ENCODE results near the gene IFT81. TPM values are rescaled to one million over a fixed set of nuclear protein-coding genes. Genes with fewer than 3 reads are reported as not detected.

Gene IFT81
- total RNA-seq, 4 donors from 2014 or later, result 3.4 to 9.2 (median 8.1) TPM

- TF ChIP-seq CTCF (IDR thresholded peaks at IDR 0.05; ENCODE audit: low read depth), result no peak
Observed at GRCh38 chr12:110180591-110181005, 56.4 kb downstream of the IFT81 start.

DNA sequence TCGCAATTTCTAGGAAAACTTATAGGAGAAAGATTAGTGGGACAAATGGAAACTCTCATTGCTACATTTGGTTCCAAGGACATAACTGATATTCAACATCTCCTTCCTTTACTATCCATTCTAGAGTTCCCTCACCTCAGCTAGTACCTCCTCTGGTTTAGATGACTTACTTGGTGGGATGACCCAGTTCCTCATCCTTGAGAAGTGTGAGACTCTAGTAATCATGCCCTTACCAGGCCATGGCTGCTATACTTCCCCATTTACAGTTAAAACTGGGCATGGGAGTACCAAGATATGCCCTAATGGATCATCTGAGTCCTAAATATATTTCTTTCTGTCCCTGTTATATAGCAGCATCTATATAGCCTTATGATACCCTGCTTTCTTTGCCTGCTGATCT, 58.1 kb downstream of the IFT81 start:
- TF ChIP-seq CTCF (IDR thresholded peaks at IDR 0.05; ENCODE audit: low read depth), result no peak

DNA sequence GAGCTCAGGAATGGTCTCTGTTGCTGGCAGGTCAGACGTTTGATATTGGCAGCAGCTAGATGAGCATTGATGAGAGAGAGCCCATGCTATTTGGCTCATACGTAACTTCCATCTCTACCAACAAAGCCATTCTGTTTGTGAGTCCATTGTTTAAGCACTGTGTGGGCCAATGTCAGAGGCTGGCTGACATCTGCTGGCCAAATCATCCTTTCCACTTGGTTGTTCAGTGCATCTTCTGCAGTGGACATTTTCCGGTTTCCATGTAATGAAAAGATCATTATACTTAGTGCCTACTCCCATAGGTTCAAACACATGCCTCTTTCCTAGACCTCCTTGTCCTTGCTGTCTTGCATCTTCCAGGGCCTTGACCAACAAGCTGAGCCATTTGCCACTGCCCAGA, 59.2 kb downstream of the IFT81 start:
- TF ChIP-seq CTCF (IDR thresholded peaks at IDR 0.05; ENCODE audit: low read depth), result no peak

DNA sequence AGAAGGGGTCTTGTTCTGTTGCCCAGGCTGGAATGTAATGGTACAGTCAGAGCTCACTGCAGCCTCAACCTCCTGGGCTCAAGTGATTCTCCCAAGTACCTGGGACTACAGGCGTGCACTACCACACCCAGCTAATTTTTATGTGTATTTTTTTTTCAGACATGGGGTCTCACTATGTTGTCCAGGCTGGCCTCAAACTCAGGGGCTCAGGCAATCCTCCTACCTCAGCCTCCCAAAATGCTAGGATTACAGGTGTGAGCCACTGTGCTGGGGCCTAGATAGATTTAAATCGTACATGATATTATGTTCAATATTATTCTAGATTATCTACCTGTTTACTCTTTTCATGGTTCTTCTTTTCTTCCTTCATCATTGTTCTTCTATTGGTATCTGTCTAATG, 61.5 kb downstream of the IFT81 start:
- TF ChIP-seq CTCF (IDR thresholded peaks at IDR 0.05; ENCODE audit: low read depth), result no peak

DNA sequence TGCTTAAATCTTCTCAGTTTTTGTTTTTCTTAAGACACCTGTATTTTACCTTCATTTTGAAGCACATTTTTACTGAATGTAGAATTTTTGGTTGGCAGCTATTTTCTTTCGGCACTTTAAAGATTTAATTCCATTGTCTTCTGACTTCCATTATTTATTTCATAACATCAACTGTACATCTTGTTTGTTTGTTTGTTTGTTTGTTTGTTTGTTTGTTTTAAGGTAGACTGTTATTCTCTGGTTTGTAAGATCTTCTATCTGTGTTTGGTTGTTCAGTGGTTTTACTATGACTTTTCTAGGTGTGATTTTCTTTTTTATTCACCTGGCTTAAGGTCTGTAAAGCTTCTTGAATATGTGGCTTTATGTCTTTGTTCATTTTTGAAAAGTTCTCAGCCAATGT, 61.9 kb downstream of the IFT81 start:
- no peak for TF ChIP-seq CTCF (IDR thresholded peaks at IDR 0.05; ENCODE audit: low read depth)

DNA sequence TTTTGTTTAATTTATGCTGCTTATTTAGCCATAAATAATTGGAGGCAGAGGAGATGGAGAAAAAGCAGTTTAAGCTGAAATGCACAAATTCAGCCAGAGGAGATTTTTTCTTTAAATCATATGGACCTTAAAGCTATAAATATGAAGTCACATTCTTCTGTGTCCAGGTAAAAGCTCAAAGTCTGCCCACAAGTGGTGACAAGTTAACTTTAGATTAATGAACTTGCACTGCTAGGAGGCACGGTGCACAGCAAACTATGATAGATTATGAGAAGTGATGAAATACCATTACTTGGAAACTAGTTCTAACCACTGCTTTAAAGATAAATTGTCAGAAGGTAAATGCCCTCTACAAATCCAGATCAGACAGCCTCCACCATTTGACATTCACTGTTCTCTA, 69.0 kb downstream of the IFT81 start:
- TF ChIP-seq CTCF (IDR thresholded peaks at IDR 0.05; ENCODE audit: low read depth), result no peak

DNA sequence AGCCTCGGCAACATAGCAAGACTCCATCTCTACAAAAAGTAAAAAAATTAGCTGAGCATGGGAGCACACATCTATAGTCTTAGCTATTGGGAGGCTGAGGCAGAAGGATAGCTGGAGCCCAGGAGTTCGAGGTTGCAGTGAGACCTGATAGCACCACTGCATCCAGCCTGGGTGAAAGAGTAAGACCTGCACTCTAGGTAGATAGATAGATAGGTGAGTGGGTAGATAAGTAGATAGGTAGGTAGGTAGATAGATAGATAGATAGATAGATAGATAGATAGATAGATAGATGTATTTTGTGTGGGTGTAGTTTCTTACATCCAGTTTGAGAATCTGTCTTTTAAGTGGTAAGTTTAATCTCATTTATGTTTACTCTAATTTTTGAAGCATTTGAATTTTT, 72.8 kb downstream of the IFT81 start:
- no peak for TF ChIP-seq CTCF (IDR thresholded peaks at IDR 0.05; ENCODE audit: low read depth)

Measured in subcutaneous adipose tissue (tissue), 4 donors.